Measurements from ENCODE around the gene TM2D3.
A peak's percentile ranks its signal among the peaks of the same experiment; 100 is the strongest.
"Not testable (repeated sequence)": the region's sequence is repeated elsewhere in the genome, so short reads cannot be mapped to it uniquely, and the experiment has no call there.

TM2D3 gene

DNA sequence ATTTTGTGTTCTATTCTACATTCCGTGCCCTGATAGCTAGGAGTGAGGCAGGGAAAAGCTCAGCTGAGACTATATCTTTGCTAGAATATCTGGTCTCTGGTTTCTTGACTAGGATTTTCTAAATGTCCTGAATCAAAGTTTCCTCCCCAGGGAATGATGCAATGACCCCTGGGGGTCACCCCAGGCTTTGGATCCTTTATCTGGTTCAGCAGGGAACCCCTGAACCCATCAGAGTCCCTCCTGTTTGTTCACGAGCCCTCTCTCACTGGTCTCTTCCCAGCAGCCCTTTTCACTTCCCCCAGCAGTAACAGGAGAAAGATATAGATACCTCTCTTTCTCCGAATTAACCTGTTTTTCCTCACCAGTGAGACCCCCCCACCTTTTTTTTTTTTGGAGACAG is 14.3 kb downstream of the TM2D3 start:
- TF ChIP-seq, protein P1, sequence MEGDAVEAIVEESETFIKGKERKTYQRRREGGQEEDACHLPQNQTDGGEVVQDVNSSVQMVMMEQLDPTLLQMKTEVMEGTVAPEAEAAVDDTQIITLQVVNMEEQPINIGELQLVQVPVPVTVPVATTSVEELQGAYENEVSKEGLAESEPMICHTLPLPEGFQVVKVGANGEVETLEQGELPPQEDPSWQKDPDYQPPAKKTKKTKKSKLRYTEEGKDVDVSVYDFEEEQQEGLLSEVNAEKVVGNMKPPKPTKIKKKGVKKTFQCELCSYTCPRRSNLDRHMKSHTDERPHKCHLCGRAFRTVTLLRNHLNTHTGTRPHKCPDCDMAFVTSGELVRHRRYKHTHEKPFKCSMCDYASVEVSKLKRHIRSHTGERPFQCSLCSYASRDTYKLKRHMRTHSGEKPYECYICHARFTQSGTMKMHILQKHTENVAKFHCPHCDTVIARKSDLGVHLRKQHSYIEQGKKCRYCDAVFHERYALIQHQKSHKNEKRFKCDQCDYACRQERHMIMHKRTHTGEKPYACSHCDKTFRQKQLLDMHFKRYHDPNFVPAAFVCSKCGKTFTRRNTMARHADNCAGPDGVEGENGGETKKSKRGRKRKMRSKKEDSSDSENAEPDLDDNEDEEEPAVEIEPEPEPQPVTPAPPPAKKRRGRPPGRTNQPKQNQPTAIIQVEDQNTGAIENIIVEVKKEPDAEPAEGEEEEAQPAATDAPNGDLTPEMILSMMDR (conservative IDR thresholded peaks at IDR 0.05; ENCODE audit: low read depth, low read length) = no peak
- no peak for DNase-seq (ENCODE audit: low read depth)
- no peak overlapping the region for H3K4me3 ChIP-seq (ENCODE audit: low read depth, low read length)

- TF ChIP-seq, protein P1 (conservative IDR thresholded peaks at IDR 0.05; ENCODE audit: low read depth, low read length) = no peak
- no peak overlapping the region for H3K4me3 ChIP-seq (ENCODE audit: low read depth, low read length)
- DNase-seq (ENCODE audit: low read depth) = peak; percentile 64
Observed at GRCh38 chr15:101637516-101637915, 14.7 kb downstream of the TM2D3 start.

- TF ChIP-seq, protein P1 (conservative IDR thresholded peaks at IDR 0.05; ENCODE audit: low read depth, low read length) = no peak
- no peak overlapping the region for H3K4me3 ChIP-seq (ENCODE audit: low read depth, low read length)
- no peak for DNase-seq (ENCODE audit: low read depth)
Observed at GRCh38 chr15:101637038-101637437, 15.1 kb downstream of the TM2D3 start.

DNA sequence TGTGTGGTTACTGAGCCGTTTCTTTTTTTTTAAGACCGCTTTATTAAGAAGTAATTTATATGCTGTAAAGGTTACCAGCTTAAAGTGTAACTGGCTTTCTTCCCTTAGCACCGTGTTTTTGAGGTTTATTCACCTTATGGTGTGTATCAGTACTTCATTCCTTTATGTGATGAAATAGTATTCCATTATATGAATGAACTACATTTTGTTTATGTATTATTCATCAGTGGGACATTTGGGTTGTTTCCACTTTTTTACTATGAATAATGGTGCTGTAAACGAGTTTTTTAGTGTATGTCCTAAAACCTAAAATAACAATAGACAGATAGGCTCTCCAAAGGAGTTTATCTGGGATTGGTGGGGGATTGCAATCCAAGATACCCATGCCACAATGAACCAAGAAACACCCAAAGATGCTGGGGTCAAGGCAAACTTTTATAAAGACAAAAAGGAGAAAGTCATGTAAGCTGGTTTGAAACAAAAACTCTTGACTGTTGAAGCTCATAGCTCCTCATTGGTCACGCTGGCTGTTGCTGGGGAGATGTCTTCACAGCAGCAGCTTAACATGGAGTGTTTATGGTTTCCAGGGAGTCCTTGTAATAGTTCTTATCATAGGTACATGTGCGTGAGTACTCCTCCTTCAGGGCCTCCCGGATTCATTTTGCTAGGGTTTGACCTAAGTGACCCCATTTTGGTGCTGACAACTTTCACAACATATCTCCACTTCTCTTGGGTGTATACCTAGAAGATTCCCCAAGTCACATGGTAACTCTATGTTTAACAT is 16.0 kb downstream of the TM2D3 start:
- TF ChIP-seq, protein P1 (conservative IDR thresholded peaks at IDR 0.05; ENCODE audit: low read depth, low read length) = no peak
- H3K4me3 ChIP-seq (ENCODE audit: low read depth, low read length) = no peak overlapping the region
- DNase-seq (ENCODE audit: low read depth) = peak; percentile 30

DNA sequence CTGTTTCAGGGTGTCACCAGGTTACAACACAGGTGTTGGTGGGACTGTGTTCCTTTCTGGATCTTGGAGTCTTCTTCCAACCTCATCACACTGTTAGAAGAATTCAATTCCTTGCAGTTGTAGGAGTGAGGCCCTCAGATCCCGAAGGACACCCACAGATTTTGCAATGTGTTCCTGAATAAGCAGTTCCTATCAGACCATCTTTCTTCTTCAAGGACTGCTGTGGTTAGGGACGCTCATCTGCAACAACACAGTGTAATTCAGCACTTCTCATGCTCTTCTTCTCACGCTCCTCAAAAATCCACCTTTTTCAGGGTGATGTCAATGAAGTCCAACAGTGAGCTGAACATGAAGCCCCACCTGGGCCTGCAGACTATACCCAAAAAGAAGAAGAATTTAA is 18.8 kb downstream of the TM2D3 start:
- TF ChIP-seq, protein P1 (conservative IDR thresholded peaks at IDR 0.05; ENCODE audit: low read depth, low read length) = no peak
- no peak overlapping the region for H3K4me3 ChIP-seq (ENCODE audit: low read depth, low read length)
- no peak for DNase-seq (ENCODE audit: low read depth)

- H3K4me3 ChIP-seq (ENCODE audit: low read depth, low read length); DNase-seq (ENCODE audit: low read depth): not testable (repeated sequence)
Observed at GRCh38 chr15:101626729-101627128, 25.5 kb downstream of the TM2D3 start.

DNA sequence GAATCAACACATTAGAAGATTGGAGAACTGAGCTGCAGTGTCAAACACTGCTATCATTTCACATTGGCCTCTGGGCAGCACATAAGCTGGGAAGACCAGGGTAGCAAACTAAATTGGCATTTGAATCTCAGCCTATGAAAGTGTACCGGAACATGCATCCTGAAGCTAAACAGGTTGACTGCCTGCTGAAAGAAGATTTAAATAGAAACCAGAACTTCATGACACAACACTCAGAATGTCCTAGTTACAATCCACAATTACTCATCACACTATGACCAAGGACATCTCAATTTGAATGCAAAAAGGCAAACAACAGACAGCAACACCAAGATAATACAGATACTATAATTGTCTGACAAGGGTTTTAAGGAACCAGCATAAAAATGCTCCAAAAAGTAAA is 26.2 kb downstream of the TM2D3 start:
- DNase-seq (ENCODE audit: low read depth) = no peak
- H3K4me3 ChIP-seq (ENCODE audit: low read depth, low read length) = no peak overlapping the region
- TF ChIP-seq, protein P1 (conservative IDR thresholded peaks at IDR 0.05; ENCODE audit: low read depth, low read length) = no peak

Measured in choroid plexus epithelial cell (primary cell).